AG04450 (cell line): ENCODE results near the gene ADAM12. TPM values are rescaled to one million over a fixed set of nuclear protein-coding genes. Genes with fewer than 3 reads are reported as not detected.

Experiments used
- CTCF ChIA-PET: fragments of 300-600, 350-600 bp; formaldehyde crosslinking; extraction: SDS; loops from one replicate; lab custom pipeline; 2022; ENCODE audit warnings: antibody characterized with exemption, inconsistent platforms; lab: Charles Lee
- POLR2A ChIA-PET: fragments of 350-600 bp; formaldehyde crosslinking; extraction: SDS; loops from one replicate; lab custom pipeline; 2021; ENCODE audit warnings: antibody characterized with exemption, inconsistent platforms; lab: Yijun Ruan, JAX
- DNase-seq: peaks from one replicate; pipeline ENCODE4 v3.0.0-alpha.2; 2011; ENCODE audit warnings: low read depth, low spot score
- H3K27ac ChIP-seq: one replicate; pipeline ENCODE4 v1.5.1; 2012; ENCODE audit warnings: low read depth, low read length, control low read depth
- H3K27me3 ChIP-seq: one replicate; pipeline ENCODE4 v1.6.0; 2012; ENCODE audit warnings: low read length; ENCODE audit not compliant: control insufficient read depth, insufficient read depth
- H3K4me3 ChIP-seq: 2 replicates; pipeline ENCODE4 v1.5.1; 2011; ENCODE audit warnings: mild to moderate bottlenecking, low read depth, low read length, control low read depth
- H3K9me3 ChIP-seq: 2 replicates; pipeline ENCODE4 v1.5.1; 2012; ENCODE audit warnings: low read length; ENCODE audit not compliant: control insufficient read depth, insufficient read depth
- polyA plus RNA-seq: library from polyadenylated mRNA; depleted of rRNA; stranded (reverse); fragments of >200 nt; gene quantifications from 2 replicates; pipeline ENCODE4 v1.2.3, GENCODE V29; 2011
- TF ChIP-seq, protein P1 (sequence below): IDR thresholded peaks from 2 replicates; pipeline ENCODE4 v1.5.1; 2011; ENCODE audit warnings: low read depth, low read length, control low read depth, inconsistent platforms

Gene ADAM12
- polyA plus RNA-seq, 1 experiment: 8.0 TPM

DNA sequence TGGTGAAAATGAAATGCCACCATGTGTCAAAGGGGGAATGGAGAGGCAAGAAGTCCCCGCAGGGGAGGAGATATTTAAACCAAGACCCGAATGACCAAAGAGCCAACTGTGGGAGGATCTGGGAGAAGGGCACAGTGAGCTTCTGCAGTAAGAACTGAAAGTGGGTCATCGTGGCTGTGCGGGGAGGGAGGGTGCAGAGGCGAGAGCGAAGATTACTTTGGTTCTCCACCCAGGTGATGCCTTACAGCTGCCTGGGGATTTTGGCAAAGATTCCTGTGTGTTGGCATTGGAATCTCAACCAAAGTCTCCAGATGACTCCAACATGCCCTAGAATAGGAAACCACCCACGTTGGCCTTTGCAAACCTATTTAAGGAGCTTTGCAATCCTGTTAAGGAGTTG, 44.2 kb upstream of the ADAM12 start:
- no peak overlapping the region for H3K27ac ChIP-seq
- H3K9me3 ChIP-seq: no peaks in the 10 kb centered on the region
- DNase-seq: no peak
- TF ChIP-seq, protein P1, sequence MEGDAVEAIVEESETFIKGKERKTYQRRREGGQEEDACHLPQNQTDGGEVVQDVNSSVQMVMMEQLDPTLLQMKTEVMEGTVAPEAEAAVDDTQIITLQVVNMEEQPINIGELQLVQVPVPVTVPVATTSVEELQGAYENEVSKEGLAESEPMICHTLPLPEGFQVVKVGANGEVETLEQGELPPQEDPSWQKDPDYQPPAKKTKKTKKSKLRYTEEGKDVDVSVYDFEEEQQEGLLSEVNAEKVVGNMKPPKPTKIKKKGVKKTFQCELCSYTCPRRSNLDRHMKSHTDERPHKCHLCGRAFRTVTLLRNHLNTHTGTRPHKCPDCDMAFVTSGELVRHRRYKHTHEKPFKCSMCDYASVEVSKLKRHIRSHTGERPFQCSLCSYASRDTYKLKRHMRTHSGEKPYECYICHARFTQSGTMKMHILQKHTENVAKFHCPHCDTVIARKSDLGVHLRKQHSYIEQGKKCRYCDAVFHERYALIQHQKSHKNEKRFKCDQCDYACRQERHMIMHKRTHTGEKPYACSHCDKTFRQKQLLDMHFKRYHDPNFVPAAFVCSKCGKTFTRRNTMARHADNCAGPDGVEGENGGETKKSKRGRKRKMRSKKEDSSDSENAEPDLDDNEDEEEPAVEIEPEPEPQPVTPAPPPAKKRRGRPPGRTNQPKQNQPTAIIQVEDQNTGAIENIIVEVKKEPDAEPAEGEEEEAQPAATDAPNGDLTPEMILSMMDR: no peak
- H3K4me3 ChIP-seq: no peak overlapping the region
- peaks cover 10% of the 10 kb centered on the region for H3K27me3 ChIP-seq
- ChIA-PET POLR2A (no interaction called here), CTCF (no interaction called here)

DNA sequence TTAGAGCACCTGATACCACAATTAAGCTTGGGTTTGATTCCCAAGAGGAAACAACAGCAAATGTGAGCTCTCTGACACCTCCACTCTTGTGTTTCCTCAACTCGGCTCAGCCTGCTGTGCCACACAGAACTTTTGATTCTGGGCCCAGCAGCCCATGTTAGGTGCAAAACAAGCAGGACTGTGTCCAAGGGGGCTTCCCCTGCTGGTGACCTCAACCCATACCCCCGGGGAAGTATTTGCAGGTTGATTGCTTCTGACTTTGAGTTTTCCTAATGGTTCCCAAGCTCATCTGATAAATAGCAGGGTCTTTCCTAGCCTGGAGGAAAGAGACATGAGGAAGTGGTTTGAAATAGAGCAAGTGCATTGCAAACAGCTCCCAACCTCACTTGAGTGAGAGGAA, 43.5 kb upstream of the ADAM12 start:
- Histone ChIP-seq H3K9me3 (no peaks in the 10 kb centered on the region), H3K27ac (no peak overlapping the region), H3K27me3 (peaks cover 10% of the 10 kb centered on the region), H3K4me3 (no peak overlapping the region)
- POLR2A ChIA-PET: no interaction called here
- TF ChIP-seq, protein P1: no peak
- DNase-seq: no peak
- CTCF ChIA-PET: no interaction called here

DNA sequence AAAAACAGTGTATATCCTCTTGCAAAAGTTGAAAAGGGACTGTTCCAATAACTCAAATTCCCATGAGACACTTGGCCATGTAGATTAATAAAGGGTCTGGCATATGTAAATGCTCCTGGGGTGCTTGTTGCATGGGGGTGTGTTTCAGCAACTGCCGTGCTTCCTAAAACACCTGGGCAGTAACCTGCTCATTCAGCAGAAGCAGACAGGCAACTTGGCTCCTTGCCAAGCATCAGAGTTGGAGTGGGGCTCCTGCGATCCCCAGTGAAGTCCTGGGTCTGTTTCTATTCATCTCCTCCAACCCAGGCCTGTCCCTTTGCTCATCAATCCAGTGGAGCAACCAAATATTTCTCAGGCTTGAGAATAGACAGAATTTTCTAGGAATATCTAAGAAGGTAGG, 42.2 kb upstream of the ADAM12 start:
- no peak overlapping the region for H3K27ac ChIP-seq
- peaks cover 4% of the 10 kb centered on the region for H3K27me3 ChIP-seq
- TF ChIP-seq, protein P1: no peak
- ChIA-PET POLR2A (interaction anchor here (0.6 kb wide), 1 partner anchor 413 kb away, joined by 4 read pairs; no protein-coding TSS in a partner anchor), CTCF (no interaction called here)
- no peaks in the 10 kb centered on the region for H3K9me3 ChIP-seq
- H3K4me3 ChIP-seq: no peak overlapping the region
- DNase-seq: no peak

DNA sequence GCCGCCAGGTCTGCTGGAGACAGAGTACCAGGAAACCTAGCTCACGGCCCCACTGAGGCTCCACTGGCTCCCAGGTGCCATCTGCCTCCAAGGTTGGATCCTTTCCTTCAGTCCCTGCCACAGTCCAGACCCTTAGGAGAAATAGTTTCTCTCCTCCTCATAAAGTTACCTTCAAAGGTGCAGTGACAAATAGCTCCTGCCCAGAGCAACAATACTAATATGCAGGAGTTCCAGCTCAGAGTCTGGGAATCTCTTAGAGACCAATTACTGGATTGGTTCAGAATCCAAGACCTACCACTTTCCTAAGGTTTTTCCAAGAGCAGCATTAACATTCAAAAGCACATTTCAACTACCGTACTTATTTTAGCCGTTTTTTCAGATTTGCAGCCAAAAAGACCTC, 41.0 kb upstream of the ADAM12 start:
- Histone ChIP-seq H3K9me3 (peaks cover 2% of the 10 kb centered on the region), H3K4me3 (no peak overlapping the region), H3K27ac (no peak overlapping the region), H3K27me3 (peaks cover 2% of the 10 kb centered on the region)
- POLR2A ChIA-PET: no interaction called here
- DNase-seq: no peak
- CTCF ChIA-PET: no interaction called here
- TF ChIP-seq, protein P1: no peak

DNA sequence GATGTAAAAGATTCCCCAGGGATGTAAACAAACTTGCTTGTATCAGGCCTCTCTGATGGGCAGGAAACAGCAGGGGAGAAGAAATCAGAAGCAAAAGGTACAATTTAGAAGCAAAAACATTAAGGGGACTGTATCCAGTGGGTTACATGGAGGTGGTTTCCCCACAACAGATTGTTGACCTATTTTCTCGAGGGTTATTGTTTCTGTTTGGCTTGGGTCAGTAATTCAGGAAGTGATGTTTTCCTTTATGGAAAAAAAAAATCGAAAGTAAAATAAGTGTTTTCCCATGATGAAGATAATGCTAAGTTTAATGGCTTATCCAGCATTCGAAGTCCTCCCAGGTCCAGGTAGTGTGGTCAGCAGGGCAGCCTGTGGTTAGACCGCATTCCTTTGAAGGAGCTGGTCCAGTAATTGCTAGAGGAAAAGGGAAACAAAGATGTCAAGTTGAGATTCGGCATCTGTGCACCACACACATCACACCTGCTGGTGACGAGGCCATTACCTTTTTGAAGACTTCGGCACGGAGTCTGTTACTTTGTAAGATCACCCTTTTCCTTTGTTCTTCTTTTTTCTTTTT, 37.3 kb upstream of the ADAM12 start:
- Histone ChIP-seq H3K27me3 (peaks cover 2% of the 10 kb centered on the region), H3K27ac (no peak overlapping the region), H3K4me3 (no peak overlapping the region), H3K9me3 (peaks cover 9% of the 10 kb centered on the region)
- ChIA-PET POLR2A (no interaction called here), CTCF (no interaction called here)
- TF ChIP-seq, protein P1: no peak
- DNase-seq: no peak
